GM19043 (cell line): ENCODE measurements around the gene ERFL.
"Not testable (repeated sequence)": the region's sequence is repeated elsewhere in the genome, so short reads cannot be mapped to it uniquely, and the experiment has no call there.

Experiments
- ATAC-seq: cut with Tn5 transposase; IDR thresholded peaks from one replicate; pipeline ENCODE4 v1.9.1; 2021; ENCODE audit warnings: low read depth; ENCODE audit not compliant: unreplicated experiment

The ERFL gene

GRCh38 chr19:41914424-41914834, 13.8 kb downstream of the ERFL start:
- ATAC-seq = not testable (repeated sequence)

DNA sequence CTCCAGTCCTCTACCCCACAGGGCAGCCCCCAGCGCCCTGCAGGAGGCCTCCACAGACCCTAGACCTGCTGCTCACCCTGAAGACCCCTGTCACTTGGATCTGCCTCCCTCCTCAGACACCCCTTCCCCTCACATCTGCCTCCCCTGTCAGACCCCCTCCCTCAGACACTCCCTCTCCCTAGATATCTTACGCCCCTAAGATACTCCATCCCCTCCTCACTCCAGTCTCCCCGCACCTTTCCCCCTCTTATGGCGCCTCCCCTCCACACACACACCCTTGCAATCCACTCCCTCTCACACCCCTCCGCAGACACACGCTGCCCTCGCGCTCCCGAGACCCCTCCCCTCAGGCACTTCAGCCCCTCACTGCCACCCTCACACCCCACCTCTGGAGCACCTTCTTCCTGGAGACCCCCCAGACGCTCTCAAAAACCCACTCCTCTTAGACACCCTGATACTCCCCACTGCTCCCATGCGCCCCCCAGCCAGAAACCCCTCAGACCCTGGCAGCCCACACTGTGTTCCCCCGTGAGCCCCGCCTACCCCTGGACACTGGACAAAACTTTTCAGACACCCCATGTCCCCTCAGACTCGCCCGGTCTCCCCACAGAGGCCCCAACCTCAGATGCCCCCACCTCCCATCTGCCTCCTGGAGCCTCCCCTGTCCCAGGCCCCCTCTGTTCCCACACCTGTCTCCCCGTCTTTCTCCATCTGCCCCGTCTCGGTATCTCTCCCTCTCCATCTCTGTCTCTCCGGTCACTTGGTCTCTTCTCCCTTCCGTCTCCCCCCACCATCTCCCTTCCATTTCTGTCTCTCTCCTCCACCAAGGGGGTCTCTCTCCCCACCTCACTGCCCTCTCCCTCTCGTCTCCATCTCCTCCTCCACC, 14.5 kb downstream of the ERFL start:
- ATAC-seq = no peak

DNA sequence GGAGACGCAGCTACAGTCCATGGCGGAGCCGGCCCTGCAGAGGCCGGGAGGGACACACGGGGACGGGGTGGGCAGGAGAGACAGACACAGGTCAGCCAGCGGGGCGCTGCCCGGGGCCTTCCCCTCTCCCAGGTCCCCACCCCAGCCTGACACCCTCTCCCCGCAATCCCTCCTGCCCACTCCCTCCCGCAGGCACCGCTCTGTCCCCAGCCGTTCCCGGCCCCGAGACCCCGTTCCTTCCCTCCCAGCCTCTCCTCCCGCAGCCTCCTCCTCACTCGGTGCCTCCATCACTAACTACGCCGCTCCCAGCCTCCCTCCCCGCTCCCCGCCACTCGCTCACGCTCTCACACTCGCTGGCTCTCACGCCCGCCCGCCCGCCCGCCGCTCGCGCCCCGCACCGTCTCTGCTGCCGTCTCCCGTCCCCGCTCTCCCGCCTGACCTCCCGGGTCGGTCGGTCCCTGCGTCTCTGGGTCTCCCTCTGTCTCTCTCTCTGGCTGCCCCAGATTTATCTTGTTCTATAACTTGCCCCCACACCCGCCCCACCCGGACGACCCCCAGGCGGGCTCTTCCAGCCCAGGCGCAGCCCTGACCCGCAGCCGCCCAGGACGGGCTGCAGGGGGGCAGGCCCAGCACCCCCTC, 15.2 kb downstream of the ERFL start:
- ATAC-seq = no peak

DNA sequence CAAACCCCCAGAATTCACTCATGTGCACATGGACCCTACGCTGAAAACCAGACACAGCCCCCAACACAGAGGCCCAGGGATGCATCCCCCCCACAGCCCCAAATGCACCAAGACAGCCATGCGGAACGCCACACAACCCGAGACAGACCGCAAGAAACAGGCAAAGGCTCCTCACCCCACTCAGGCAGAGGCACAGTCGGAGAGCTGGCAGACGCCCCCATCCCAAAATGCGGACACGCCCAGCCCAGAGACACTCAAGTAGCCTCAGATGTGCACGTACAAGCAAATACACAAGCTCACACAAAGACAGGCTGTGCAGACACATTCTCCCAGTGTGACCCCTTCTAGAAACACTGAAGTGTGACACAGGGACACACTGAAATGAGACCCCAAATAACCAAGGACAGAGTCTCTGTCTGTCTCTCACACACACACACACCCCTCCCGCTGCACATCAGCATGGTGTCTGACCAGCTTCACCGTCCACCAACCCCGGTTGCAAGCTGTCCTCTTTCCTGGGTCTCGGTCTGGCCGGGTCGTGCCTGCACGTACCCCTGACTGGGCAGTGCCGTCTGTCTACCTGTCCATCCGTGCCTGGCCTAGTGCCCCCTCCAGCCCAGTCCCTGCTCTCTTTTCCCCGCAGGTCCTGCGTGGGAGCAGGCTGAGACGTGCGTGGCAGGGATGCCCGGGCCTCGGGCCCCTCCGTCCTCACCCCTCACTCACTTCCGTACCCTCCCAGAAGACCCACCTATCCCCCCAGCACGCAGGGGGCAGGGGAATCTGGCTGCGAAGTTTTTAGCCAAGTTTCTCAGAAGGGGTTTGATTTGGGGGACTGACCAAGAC, 16.1 kb downstream of the ERFL start:
- ATAC-seq = no peak

GRCh38 chr19:41910992-41911888, 17.0 kb downstream of the ERFL start:
- no peak for ATAC-seq

DNA sequence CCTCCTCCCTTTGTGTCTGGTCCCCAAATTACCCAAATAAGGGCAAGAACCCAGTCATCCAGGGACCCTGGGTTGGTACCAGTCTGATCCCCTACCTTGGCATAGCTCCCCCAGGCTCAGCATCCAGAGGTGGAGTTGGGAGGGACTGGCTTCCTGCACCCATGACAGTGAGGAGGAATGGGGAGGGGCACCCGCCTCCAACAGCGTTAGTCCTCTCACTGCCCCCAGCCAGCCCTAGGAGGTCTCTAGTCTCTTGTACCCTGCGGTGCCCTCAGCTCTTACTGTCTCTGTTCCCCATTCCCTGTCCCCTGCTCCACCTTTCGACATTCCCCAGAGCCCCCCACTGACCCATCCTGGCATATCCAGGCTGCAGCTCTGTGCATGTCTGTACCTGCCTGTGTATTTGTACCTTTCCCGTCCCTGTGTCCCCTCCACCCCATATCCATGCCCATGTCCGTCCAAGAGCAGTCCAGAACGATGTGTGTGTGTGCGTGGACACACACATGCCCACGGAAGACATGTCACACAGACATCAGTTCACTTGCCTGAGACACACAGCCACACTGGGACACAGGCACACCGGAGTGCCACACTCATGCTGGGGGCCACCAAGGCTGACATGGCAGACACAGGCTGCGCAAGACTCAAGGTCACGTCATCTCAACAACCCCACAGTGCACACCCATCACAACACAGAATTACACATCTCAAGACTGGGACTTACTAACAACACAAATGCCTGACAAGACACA, 17.8 kb downstream of the ERFL start:
- ATAC-seq = no peak

- no peak for ATAC-seq
Measured at GRCh38 chr19:41909706-41910105, 18.5 kb downstream of the ERFL start.

GRCh38 chr19:41908724-41909464, 19.4 kb downstream of the ERFL start:
- no peak for ATAC-seq

- ATAC-seq = no peak
Measured at GRCh38 chr19:41907994-41908615, 20.1 kb downstream of the ERFL start.

- no peak for ATAC-seq
Measured at GRCh38 chr19:41906916-41907680, 21.2 kb downstream of the ERFL start.

DNA sequence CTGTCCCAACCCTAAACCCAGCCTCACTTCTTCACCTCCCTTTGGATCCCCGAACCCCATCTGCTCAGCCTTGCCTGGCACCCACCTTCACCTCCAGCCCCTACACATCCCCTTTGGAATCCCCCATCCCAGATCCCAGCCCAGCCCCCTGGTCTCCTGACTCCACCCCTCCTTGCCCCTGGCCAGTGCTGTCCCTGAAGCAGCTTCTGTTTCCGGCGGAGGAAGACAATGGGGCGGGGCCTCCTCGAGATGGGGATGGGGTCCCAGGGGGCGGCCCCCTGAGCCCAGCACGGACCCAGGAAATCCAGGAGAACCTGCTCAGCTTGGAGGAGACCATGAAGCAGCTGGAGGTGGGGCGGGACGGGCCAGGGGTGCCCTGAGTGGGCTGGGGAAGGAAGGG, 22.0 kb downstream of the ERFL start:
- ATAC-seq = no peak

DNA sequence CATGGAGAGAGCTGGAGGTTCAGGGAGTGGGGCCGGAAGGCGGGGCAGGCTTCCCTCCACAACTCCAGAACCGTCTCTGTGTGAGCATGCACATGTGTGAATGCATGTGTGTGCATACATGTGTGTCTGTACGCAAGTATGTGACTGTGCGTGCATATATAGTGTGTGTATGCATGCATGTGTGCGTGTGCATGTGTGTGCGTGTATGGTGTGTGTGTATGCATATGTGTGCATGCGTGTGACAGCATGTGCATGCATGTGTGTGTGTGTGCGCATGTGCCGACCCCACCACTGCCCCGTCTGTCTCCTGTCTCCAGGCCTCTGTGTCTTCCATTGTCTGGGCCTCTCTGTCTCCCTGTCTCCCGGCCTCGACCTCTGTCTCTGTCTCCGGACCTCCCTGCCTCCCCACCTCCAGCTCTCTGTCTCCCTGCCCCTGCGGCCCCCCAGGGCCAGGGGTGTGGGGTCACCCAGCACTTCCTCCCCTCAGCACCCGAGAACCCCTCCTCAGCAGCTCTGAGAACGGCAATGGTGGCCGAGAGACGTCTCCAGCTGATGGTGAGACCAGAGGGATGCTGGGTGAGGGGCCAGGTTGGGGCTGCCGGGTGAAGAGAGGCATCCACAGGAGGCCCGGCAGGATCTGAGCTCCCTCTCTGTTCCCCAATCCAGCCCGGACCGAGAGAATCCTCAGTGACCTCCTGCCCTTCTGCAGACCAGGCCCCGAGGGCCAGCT, 22.8 kb downstream of the ERFL start:
- ATAC-seq = no peak

DNA sequence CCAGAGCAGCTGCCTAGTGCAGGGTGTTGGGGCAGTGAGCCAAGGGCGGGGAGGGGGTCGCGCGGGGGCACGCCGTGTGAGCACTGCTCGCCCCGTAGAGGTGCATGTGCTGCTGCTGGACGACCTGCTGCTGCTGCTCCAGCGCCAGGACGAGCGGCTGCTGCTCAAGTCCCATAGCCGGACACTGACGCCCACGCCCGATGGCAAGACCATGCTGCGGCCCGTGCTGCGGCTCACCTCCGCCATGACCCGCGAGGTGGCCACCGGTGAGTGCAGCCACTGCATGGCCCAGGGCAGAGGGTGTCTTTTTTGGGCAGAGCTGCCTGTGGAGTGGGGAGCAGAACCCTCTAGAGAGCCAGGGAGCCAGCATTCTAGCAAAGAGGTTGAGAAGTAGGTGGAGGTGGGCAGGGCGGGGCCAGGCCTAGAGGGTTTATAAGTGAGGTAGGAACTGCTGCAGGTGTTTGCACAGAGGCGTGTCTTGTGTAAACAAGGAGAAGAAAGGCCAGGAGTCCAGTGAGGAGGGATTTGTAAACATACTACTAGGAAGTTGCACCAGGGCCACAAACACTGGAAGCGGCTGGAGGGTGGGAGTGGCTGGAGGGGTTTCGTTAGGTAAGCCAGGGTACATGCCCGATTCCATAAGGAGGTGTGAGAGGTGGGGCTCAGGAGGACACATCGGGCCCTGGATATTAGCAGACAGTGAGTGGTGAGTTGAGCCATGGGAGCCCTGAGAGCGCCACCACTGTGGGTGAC, 24.0 kb downstream of the ERFL start:
- ATAC-seq = no peak

DNA sequence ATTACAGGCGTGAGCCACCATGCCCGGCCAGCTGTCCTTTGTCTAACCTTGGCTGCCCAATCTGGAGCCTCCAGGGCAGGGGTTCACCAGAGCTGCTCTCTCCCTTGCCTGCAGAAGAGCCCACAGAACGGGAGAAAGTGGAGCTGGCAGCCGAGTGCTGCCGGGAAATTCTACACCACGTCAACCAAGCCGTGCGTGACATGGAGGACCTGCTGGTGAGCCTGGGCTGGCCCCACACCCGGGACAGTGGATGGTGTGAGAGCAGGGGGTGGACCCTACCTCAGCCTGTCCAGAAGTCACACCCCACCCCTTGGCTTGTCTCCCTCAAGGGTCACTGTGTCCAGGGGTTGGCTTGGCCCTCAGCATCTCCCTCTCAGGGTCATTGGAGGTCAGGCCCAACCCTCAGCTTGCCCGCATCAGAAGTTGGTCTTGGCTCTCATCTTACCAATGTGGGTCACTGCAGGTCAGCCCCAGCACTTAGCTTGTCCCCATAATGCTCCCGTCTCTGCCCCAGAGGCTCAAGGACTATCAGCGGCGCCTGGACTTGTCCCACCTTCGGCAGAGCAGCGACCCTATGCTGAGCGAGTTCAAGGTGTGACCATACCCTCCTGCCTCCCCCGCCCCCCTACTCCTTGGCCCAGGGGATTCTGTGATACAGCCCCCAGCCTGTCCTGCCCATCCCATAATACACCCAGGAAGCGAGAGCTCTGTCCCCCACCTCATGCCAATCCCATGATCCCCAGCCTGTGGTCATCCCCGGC, 24.9 kb downstream of the ERFL start:
- no peak for ATAC-seq

DNA sequence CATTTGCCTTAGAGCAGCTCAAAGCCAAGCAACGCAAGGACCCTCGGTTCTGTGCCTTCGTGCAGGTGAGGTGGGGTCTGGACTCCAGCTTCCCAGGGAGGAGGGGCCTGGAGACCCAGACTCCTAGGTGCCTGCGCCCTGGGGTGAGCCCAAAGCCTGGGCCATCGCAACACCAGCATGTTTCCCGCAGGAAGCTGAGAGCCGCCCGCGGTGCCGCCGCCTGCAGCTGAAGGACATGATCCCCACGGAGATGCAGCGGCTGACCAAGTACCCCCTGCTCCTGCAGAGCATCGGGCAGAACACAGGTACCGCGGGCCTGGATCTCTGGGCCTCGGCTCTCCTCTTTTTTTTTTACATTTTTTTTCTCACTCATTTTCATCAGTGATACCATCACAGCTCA, 25.7 kb downstream of the ERFL start:
- ATAC-seq = no peak
